T-helper 9 cell (primary cell): ENCODE results near the gene LPGAT1.

Experiments
- DNase-seq: peaks from one replicate; pipeline ENCODE4 v3.0.0-alpha.2; 2020

Gene LPGAT1

GRCh38 chr1:211827051-211827450 lies 3.5 kb downstream of the LPGAT1 start:
- DNase-seq: no peak

DNA sequence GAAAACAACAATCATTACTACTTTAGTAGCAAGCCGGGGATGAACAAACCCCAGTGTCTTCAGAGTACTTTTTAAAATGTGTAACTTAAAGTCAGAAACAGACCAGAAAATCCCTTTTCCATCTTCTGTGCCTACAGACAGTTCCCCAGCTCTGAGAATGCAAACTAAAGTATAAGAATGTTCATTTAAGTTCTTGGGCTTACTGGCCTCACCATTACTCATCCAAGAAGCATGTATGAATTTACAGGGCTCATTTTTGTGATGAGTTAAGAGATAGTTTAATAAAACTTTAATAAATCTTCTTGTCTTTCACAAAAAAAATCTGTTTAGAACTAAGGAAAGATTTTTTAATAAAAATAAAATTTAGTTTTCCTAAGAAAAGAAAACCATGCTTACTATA lies 4.6 kb downstream of the LPGAT1 start:
- no peak for DNase-seq

GRCh38 chr1:211822677-211823407 lies 7.7 kb downstream of the LPGAT1 start:
- DNase-seq: no peak

DNA sequence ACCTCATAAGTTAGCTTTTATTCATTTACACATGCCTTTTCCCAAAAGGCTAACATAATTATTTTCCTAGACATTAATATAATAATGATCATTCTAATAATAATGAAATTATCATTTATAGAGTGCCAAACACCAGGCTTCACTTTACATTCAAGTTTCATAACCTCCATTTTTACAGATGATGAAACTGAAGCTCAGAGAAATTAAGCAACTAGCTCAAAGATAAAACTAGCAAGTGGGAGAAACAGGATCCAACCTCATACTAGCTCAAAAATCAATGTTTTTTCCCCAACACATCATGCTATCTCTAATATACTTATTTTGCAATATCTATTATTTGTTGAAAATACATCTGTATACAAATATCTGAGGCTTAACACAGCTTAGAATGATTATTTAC lies 14.0 kb downstream of the LPGAT1 start:
- DNase-seq: no peak

GRCh38 chr1:211814313-211814712 lies 16.2 kb downstream of the LPGAT1 start:
- DNase-seq: no peak

- DNase-seq: no peak
Measured at GRCh38 chr1:211813590-211813989, 17.0 kb downstream of the LPGAT1 start.

DNA sequence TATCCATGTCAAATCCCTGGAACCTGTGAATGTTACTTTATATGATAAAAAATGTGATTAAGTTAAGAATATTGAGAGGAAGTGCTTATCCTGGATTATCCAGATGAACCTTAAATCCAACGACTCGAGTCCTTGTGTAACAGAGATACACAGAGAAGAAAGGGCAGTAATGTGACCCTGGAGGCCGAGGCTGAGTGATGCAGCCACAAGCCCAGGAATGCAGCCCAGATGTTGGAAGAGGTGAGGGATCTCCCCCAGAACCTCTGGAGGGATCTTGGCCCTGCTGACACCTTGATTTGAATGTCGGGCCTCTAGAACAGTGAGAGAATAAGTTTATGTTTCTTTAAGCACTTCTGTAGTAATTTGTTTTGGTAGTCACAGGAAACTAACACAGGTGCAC lies 18.0 kb downstream of the LPGAT1 start:
- DNase-seq: no peak

DNA sequence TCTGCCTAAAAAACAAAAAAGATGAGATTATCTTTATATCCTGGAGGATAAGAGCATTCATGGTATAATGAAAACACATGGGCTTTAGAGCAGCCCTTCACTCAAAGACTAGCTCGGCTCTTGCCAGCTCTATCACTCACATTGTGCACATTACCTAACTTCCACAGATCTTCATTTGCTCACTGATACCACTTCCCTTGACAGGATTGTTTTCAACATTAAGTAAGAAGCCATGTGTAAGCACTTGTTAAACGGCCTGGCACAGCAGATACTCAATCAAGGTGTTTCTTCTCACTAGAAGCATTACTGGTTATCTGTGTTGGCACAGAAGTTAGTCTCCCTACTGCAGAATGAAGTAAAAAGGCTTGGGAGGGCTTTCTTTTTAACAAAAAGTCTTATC lies 18.7 kb downstream of the LPGAT1 start:
- DNase-seq: no peak

GRCh38 chr1:211811126-211811525 lies 19.4 kb downstream of the LPGAT1 start:
- DNase-seq: no peak

DNA sequence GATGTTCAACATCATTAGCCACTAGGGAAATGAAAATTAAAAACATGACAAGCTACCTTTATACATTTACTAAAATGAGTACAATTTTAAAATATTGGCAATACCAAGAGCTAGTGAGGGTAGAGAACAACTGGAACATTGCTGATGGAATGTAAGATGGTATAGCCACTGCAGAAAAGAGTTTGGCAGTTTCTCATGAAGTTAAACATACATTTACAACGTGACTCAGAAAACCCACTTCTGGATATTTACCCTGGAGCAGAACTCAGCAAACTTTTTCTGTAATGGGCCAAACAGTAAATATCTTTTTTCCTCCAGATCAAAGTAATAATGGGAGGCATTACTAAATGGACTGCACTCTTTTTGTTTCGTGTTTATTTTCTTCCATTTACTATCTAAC lies 22.1 kb downstream of the LPGAT1 start:
- DNase-seq: no peak

DNA sequence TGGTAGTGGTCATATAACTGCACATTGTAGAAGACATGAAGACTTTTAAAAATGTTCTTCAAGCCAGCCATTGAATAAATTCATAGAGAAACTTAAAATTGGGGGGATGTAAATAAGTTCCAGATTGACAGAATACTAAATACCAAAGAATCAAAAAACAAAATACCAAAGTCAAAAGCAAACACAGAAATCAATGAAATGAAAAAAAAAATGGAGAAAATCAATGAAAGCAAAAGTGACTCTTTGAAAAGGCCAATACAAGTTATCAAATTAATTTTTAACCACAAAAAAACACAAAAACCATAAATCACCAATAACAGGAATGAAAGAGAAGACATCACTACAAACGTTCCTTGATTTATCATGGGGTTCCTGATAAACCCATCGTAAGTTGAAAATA lies 25.6 kb downstream of the LPGAT1 start:
- DNase-seq: no peak

- DNase-seq: no peak
Measured at GRCh38 chr1:211800925-211801607, 29.5 kb downstream of the LPGAT1 start.

DNA sequence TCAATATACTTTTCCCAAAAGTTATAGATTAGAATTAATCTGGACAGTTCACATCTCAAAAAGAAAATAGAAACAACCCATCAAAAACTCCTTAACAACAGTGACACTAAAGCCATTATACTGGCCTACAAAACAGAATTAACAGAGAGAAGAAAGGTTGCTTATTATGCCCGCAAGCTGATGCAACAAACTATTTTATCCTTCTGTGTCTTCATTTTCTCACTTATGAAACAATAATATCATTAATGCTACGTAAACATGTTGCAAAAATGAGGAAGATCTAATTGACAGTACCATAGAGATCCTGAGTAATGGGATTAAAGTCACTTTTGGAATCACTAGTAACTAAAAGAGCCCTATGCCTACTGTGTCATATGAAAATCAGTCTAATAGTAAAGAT lies 32.6 kb downstream of the LPGAT1 start:
- no peak for DNase-seq

DNA sequence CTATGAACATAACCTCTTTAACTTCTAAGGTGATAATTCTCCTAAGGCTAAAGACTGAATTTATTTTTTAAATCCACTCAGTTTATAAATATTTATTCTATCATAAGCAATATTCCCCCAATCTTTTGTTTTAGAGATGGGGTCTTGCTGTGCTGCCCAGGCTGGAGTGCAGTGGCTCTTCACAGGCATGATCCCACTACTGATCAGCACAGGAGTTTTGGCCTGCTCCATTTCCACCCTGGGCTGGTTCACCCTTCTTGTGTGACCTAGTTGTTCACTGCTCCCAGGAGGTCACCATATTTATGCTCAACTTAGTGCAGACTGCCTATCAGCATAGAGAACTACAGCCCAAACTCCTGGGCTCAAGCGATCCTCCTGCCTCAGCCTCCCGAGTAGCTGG lies 38.6 kb downstream of the LPGAT1 start:
- no peak for DNase-seq

- no peak for DNase-seq
Measured at GRCh38 chr1:211789641-211790464, 40.7 kb downstream of the LPGAT1 start.

DNA sequence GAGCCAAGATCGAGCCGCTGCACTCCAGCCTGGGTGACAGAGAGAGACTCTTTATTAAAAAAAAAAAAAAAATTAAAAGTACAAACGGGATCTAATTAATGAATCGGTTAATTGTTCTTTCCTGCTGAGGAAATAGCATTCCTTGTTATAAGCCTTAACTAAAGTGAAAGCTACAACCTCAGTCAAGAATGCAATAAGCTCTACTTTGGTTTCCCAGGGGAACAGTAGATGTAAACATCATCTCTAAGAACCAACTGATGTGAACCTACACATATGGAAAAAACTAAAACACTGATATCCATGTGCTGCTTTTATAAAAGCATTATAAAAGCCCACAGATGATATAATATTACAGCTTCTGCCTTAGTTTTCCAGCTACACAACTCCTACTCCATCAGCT lies 41.9 kb downstream of the LPGAT1 start:
- DNase-seq: no peak

DNA sequence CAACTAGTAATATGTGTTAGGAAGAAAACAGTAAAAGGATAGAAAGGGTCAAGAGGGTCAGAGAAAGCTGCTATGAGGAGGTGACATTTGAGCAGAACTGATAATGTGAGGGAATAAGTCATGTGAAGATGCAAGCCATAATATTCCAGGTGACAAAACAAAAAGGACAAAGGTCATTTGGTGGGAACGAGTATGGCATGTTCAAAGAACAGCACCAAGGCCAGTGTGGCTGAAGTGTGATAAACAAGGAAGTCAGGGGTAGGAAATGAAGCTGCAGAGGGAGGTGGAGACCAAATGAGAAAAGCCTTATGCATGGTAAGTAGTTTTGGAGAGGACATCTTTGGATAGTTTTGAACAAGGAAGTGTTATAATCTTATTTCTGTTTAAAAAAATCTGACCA lies 46.7 kb downstream of the LPGAT1 start:
- no peak for DNase-seq

DNA sequence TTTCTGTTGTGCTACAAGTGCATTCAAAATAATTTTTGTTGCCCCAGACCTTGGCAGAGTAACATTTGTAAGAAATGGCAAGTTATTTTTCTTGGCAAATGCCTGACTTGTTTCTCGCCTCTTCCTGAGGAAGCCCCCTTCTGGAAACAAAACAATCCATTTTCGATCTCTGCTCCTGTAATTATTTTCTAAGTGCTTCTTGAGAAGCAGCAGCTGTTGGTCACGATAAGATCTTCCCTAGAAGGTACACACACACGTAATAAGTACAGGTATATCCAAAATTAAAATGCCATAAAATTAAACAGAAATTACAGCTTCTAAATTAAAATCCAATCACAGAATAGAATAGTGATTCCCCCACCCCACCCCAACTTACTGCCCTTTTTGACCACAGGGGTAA lies 47.3 kb downstream of the LPGAT1 start:
- DNase-seq: no peak

- DNase-seq: no peak
Measured at GRCh38 chr1:211781260-211781659, 49.3 kb downstream of the LPGAT1 start.

DNA sequence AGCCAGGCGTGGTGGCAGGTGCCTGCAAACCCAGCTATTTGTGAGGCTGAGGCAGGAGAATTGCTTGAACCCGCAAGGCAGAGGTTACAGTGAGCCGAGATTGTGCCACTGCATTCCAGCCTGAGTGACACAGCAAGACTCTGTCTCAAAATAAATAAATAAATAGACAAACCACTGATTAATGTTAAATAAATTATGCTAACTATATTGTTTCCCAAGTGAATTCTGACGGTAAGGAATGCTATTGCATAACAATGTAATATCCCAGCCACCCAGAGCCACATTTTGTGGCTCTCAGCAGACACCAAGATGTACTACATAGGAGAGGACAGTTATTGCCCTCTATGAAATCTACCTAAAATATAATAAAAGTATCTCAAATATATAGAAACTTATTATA lies 55.4 kb downstream of the LPGAT1 start:
- DNase-seq: no peak

- DNase-seq: no peak
Measured at GRCh38 chr1:211764701-211765100, 65.9 kb downstream of the LPGAT1 start.

GRCh38 chr1:211762206-211762605 lies 68.4 kb downstream of the LPGAT1 start:
- no peak for DNase-seq

- no peak for DNase-seq
Measured at GRCh38 chr1:211761400-211761799, 69.2 kb downstream of the LPGAT1 start.

DNA sequence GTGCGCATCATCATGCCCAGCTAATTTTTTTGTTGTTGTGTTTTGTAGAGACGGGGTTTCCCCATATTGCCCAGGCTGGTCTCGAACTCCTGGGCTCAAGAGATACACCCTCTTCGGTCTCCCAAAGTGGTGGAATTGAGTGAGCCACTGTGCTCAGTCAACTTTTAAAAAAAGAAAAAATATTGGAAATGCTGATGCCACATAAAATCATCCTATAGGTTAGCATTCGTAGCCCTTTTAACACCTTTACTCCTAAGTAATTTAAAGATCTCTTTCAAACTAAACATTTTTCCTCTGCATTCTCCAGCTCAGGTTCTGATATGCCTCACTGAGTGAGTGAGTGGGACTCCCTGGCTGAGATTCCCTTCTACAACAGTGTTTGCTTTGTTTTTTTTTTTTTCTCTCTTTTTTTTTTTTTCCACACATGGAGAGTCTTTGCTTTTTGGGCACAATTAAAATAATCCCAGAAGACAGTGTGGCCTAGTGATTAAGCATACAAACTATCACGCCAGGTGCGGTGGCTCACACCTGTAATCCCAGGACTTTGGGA lies 74.0 kb downstream of the LPGAT1 start:
- DNase-seq: no peak
